ENCODE results near the gene KAZN.

DNA sequence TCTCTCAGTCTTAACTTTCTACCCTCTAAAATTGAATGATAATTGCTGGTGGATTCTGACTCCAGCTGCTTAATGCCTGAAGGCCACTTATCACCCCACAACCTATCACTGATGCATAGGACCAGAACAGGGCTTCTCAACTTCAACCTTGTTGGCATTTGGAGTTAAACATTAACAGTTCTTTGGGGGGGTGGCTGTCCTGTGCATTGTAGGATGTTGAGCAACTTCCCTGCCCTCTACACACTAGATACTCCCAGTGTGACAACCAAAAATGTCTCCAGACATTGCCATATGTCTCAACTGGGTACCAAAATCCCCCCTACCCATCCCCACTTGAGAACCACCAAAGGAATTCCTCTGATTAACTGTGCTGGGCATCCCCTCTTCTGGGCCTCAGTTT lies 279.6 kb downstream of the KAZN start:
- TF ChIP-seq, protein P1, sequence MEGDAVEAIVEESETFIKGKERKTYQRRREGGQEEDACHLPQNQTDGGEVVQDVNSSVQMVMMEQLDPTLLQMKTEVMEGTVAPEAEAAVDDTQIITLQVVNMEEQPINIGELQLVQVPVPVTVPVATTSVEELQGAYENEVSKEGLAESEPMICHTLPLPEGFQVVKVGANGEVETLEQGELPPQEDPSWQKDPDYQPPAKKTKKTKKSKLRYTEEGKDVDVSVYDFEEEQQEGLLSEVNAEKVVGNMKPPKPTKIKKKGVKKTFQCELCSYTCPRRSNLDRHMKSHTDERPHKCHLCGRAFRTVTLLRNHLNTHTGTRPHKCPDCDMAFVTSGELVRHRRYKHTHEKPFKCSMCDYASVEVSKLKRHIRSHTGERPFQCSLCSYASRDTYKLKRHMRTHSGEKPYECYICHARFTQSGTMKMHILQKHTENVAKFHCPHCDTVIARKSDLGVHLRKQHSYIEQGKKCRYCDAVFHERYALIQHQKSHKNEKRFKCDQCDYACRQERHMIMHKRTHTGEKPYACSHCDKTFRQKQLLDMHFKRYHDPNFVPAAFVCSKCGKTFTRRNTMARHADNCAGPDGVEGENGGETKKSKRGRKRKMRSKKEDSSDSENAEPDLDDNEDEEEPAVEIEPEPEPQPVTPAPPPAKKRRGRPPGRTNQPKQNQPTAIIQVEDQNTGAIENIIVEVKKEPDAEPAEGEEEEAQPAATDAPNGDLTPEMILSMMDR (IDR thresholded peaks at IDR 0.05), result no peak
- TF ChIP-seq POLR2A (IDR thresholded peaks at IDR 0.05), result no peak
